ENCODE results near the gene SDR42E2. TPM values are rescaled to one million over a fixed set of nuclear protein-coding genes. Genes with fewer than 3 reads are reported as not detected.
"Not testable (repeated sequence)": the region's sequence is repeated elsewhere in the genome, so short reads cannot be mapped to it uniquely, and the experiment has no call there.

Gene SDR42E2
- total RNA-seq, 1 donor from 2014 or later: 0.20 TPM

- DNase-seq (ENCODE audit: low read depth in 2 of 2): no peak
Observed at GRCh38 chr16:22210854-22211253, 48.5 kb downstream of the SDR42E2 start.

- DNase-seq (ENCODE audit: low read depth in 2 of 2): no peak
Observed at GRCh38 chr16:22213236-22213635, 50.9 kb downstream of the SDR42E2 start.

- no peak for DNase-seq (ENCODE audit: low read depth in 2 of 2)
Observed at GRCh38 chr16:22213801-22214200, 51.5 kb downstream of the SDR42E2 start.

- no peak for DNase-seq (ENCODE audit: low read depth in 2 of 2)
Observed at GRCh38 chr16:22214402-22214801, 52.1 kb downstream of the SDR42E2 start.

GRCh38 chr16:22214889-22215288, 52.6 kb downstream of the SDR42E2 start:
- DNase-seq (ENCODE audit: low read depth in 2 of 2): no peak

GRCh38 chr16:22216191-22216831, 54.0 kb downstream of the SDR42E2 start:
- DNase-seq (ENCODE audit: low read depth in 2 of 2): peak in 1 of 2 donors; percentile 29

- not testable (repeated sequence) for DNase-seq (ENCODE audit: low read depth in 2 of 2)
Observed at GRCh38 chr16:22216832-22217225, 54.5 kb downstream of the SDR42E2 start.

- DNase-seq (ENCODE audit: low read depth in 2 of 2): no peak
Observed at GRCh38 chr16:22217890-22218730, 55.8 kb downstream of the SDR42E2 start.

GRCh38 chr16:22219389-22220068, 57.2 kb downstream of the SDR42E2 start:
- no peak for DNase-seq (ENCODE audit: low read depth in 2 of 2)

GRCh38 chr16:22220069-22220440, 57.7 kb downstream of the SDR42E2 start:
- peak in 1 of 2 donors; percentile 26 for DNase-seq (ENCODE audit: low read depth in 2 of 2)

- no peak for DNase-seq (ENCODE audit: low read depth in 2 of 2)
Observed at GRCh38 chr16:22220714-22221113, 58.4 kb downstream of the SDR42E2 start.

- DNase-seq (ENCODE audit: low read depth in 2 of 2): no peak
Observed at GRCh38 chr16:22222006-22222405, 59.7 kb downstream of the SDR42E2 start.

GRCh38 chr16:22222998-22223397, 60.7 kb downstream of the SDR42E2 start:
- DNase-seq (ENCODE audit: low read depth in 2 of 2): no peak

GRCh38 chr16:22225060-22225459, 62.8 kb downstream of the SDR42E2 start:
- no peak for DNase-seq (ENCODE audit: low read depth in 2 of 2)

GRCh38 chr16:22229889-22230288, 67.6 kb downstream of the SDR42E2 start:
- DNase-seq (ENCODE audit: low read depth in 2 of 2): no peak

- peak; percentile 48 to 63 for DNase-seq (ENCODE audit: low read depth in 2 of 2)
Observed at GRCh38 chr16:22232277-22233036, 70.2 kb downstream of the SDR42E2 start.

- no peak for DNase-seq (ENCODE audit: low read depth in 2 of 2)
Observed at GRCh38 chr16:22233037-22233372, 70.7 kb downstream of the SDR42E2 start.

- DNase-seq (ENCODE audit: low read depth in 2 of 2): peak in 1 of 2 donors; percentile 56
Observed at GRCh38 chr16:22235839-22236745, 73.8 kb downstream of the SDR42E2 start.

GRCh38 chr16:22239131-22239805, 77.0 kb downstream of the SDR42E2 start:
- no peak for DNase-seq (ENCODE audit: low read depth in 2 of 2)

All from lung microvascular endothelial cell (primary cell).